H9 (cell line): ENCODE data around the gene VRK1. TPM values are rescaled to one million over a fixed set of nuclear protein-coding genes. Genes with fewer than 3 reads are reported as not detected.
A peak's percentile ranks its signal among the peaks of the same experiment; 100 is the strongest.

Experiments used
- DNase-seq: peaks from one replicate; pipeline ENCODE4 v3.0.0-alpha.2; 2017
- H2AFZ ChIP-seq: one replicate; pipeline ENCODE4 v1.6.1; 2013; ENCODE audit warnings: mild to moderate bottlenecking, low read length, control low read depth, moderate library complexity
- H2AK5ac ChIP-seq: 2 replicates; pipeline ENCODE4 v1.6.1; 2013; ENCODE audit warnings: low read length, control low read depth, mixed read lengths; ENCODE audit not compliant: insufficient read length
- H2BK120ac ChIP-seq: one replicate; pipeline ENCODE4 v1.6.1; 2013; ENCODE audit warnings: low read depth, mild to moderate bottlenecking, low read length, control low read depth, inconsistent platforms; ENCODE audit not compliant: poor library complexity, severe bottlenecking
- H2BK12ac ChIP-seq: 2 replicates; pipeline ENCODE4 v1.6.1; 2013; ENCODE audit warnings: low read length, control low read depth, mixed read lengths, low read depth; ENCODE audit not compliant: insufficient read length
- H2BK15ac ChIP-seq: 2 replicates; pipeline ENCODE4 v1.6.1; 2013; ENCODE audit warnings: low read depth, low read length, control low read depth
- H2BK20ac ChIP-seq: one replicate; pipeline ENCODE4 v1.6.1; 2013; ENCODE audit warnings: low read depth, mild to moderate bottlenecking, low read length, control low read depth, inconsistent platforms; ENCODE audit not compliant: poor library complexity, severe bottlenecking
- H2BK5ac ChIP-seq: 2 replicates; pipeline ENCODE4 v1.6.1; 2013; ENCODE audit warnings: low read length, control low read depth, mixed read lengths; ENCODE audit not compliant: insufficient read length
- H3K14ac ChIP-seq: 2 replicates; pipeline ENCODE4 v1.6.1; 2013; ENCODE audit warnings: low read length, control low read depth; ENCODE audit not compliant: insufficient read depth
- H3K18ac ChIP-seq: 2 replicates; pipeline ENCODE4 v1.6.1; 2013; ENCODE audit warnings: low read depth, mild to moderate bottlenecking, mixed read lengths, low read length, control low read depth; ENCODE audit not compliant: insufficient read length
- H3K23ac ChIP-seq: 2 replicates; pipeline ENCODE4 v1.6.1; 2013; ENCODE audit warnings: low read length, control low read depth, mixed read lengths, low read depth; ENCODE audit not compliant: insufficient read length
- H3K23me2 ChIP-seq: 2 replicates; pipeline ENCODE4 v1.6.1; 2013; ENCODE audit warnings: low read depth, mild to moderate bottlenecking, mixed read lengths, low read length, control low read depth; ENCODE audit not compliant: insufficient read length, poor library complexity, severe bottlenecking
- H3K27ac ChIP-seq: 2 replicates; pipeline ENCODE4 v1.5.1; 2013; ENCODE audit warnings: low read length, control low read depth, mixed read lengths, low read depth; ENCODE audit not compliant: insufficient read length
- H3K27me3 ChIP-seq: 2 replicates; pipeline ENCODE4 v1.6.1; 2013; ENCODE audit warnings: low read length, control low read depth, inconsistent platforms; ENCODE audit not compliant: insufficient read depth
- H3K4ac ChIP-seq: 2 replicates; pipeline ENCODE4 v1.6.1; 2013; ENCODE audit warnings: low read depth, mild to moderate bottlenecking, control low read depth, inconsistent platforms, low read length, moderate library complexity
- H3K4me1 ChIP-seq: 2 replicates; pipeline ENCODE4 v1.6.1; 2013; ENCODE audit warnings: low read length, control low read depth, inconsistent platforms; ENCODE audit not compliant: insufficient read depth
- H3K4me2 ChIP-seq: 2 replicates; pipeline ENCODE4 v1.6.1; 2013; ENCODE audit warnings: low read length, control low read depth, mixed read lengths; ENCODE audit not compliant: insufficient read length, insufficient read depth
- H3K56ac ChIP-seq: 2 replicates; pipeline ENCODE4 v1.6.1; 2013; ENCODE audit warnings: low read depth, mild to moderate bottlenecking, mixed read lengths, low read length, control low read depth; ENCODE audit not compliant: insufficient read length
- H3K79me1 ChIP-seq: 2 replicates; pipeline ENCODE4 v1.6.1; 2013; ENCODE audit warnings: low read depth, mild to moderate bottlenecking, moderate library complexity, low read length, control low read depth, inconsistent platforms; ENCODE audit not compliant: insufficient read depth, poor library complexity, severe bottlenecking
- H3K79me2 ChIP-seq: 2 replicates; pipeline ENCODE4 v1.6.1; 2013; ENCODE audit warnings: low read length, control low read depth, inconsistent platforms; ENCODE audit not compliant: insufficient read depth
- H3K9ac ChIP-seq: 2 replicates; pipeline ENCODE4 v1.6.1; 2013; ENCODE audit warnings: low read length, control low read depth, mixed read lengths; ENCODE audit not compliant: insufficient read length; ENCODE audit errors: extremely low read depth
- H3K9me3 ChIP-seq: one replicate; pipeline ENCODE4 v1.6.1; 2013; ENCODE audit warnings: low read depth, low read length, inconsistent platforms; ENCODE audit not compliant: control insufficient read depth
- H3T11ph ChIP-seq: one replicate; pipeline ENCODE4 v1.6.1; 2013; ENCODE audit warnings: mild to moderate bottlenecking, low read length, control low read depth, inconsistent platforms
- H4K20me1 ChIP-seq: one replicate; pipeline ENCODE4 v1.6.1; 2013; ENCODE audit not compliant: control insufficient read depth, insufficient read length, insufficient read depth
- H4K5ac ChIP-seq: 2 replicates; pipeline ENCODE4 v1.6.1; 2013; ENCODE audit warnings: low read depth, mild to moderate bottlenecking, mixed read lengths, low read length, control low read depth; ENCODE audit not compliant: insufficient read length
- H4K8ac ChIP-seq: replicated peaks from 2 replicates; pipeline ENCODE4 v1.6.1; 2013; ENCODE audit warnings: low read length, control low read depth, mixed read lengths, low read depth; ENCODE audit not compliant: insufficient read length
- H4K91ac ChIP-seq: 2 replicates; pipeline ENCODE4 v1.6.1; 2013; ENCODE audit warnings: low read depth, mild to moderate bottlenecking, moderate library complexity, mixed read lengths, low read length, control low read depth; ENCODE audit not compliant: insufficient read length
- H3K27ac Mint-ChIP-seq, 3 experiments: 2 replicates in 2 of 3; 3 replicates in 1 of 3; pipeline ENCODE4 v1.8.0; 2020 to 2021; ENCODE audit warnings: mixed read lengths in 3 of 3, mild to moderate bottlenecking in 1 of 3, moderate library complexity in 1 of 3
- H3K27me3 Mint-ChIP-seq: 2 replicates; pipeline ENCODE4 v1.8.0; 2021; ENCODE audit warnings: low read depth, mild to moderate bottlenecking, moderate library complexity, mixed read lengths
- H3K36me3 Mint-ChIP-seq, 3 experiments: 2 replicates in 2 of 3; 3 replicates in 1 of 3; pipeline ENCODE4 v1.8.0; 2020 to 2021; ENCODE audit warnings: low read depth in 3 of 3, mixed read lengths in 3 of 3; ENCODE audit not compliant: insufficient read depth in 1 of 3
- H3K4me1 Mint-ChIP-seq, 2 experiments: 2 replicates each; pipeline ENCODE4 v1.8.0; 2020; ENCODE audit warnings: mixed read lengths in 2 of 2
- H3K4me3 Mint-ChIP-seq, 2 experiments: 2 replicates in 1 of 2; 3 replicates in 1 of 2; pipeline ENCODE4 v1.8.0; 2020 to 2021; ENCODE audit warnings: mild to moderate bottlenecking in 2 of 2, mixed read lengths in 2 of 2, moderate library complexity in 1 of 2
- H3K9me3 Mint-ChIP-seq, 2 experiments: 2 replicates in 1 of 2; 3 replicates in 1 of 2; pipeline ENCODE4 v1.8.0; 2020; ENCODE audit warnings: mild to moderate bottlenecking in 2 of 2, mixed read lengths in 2 of 2, moderate library complexity in 1 of 2
- CTCF ChIP-seq: fragments of 200-600 bp; sonication (generic); conservative IDR thresholded peaks from 3 replicates; pipeline ENCODE4 v1.8.0; 2021; ENCODE audit warnings: antibody characterized with exemption, mild to moderate bottlenecking
- WGBS: extraction: QIAGEN DNeasy Blood & Tissue Kit; methylation state at CpG from one replicate; pipeline ENCODE4 v1.1.7; 2013; ENCODE audit warnings: missing lambda C conversion rate, low lambda C conversion rate, mixed read lengths; ENCODE audit not compliant: insufficient read length; ENCODE audit errors: extremely low coverage; 5-methylcytosine and 5-hydroxymethylcytosine counted together
- total RNA-seq: library from RNA; stranded (reverse); gene quantifications from 2 replicates; pipeline ENCODE4 v1.2.1, GENCODE V29; 2021

The VRK1 gene
- total RNA-seq, 1 experiment from 2014 or later: 55.7 TPM

DNA sequence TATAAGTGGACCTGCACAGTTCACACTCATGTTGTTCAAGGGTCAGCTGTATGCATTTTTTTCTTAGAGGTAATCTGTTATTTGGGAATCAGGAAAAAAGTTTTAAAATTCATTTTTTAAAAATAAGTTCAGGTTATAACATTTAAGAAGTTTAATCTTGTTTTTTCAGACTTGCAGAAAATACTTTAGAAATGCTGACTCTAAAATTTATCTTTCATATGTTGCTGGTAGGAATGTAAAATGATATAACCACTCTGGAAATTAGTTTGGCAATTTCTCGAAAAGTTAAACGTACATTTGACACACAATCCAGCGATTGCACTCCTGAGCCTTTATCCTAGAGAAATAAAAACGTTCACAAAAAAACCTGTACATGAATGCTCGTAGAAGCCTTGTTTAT, 4.7 kb downstream of the VRK1 start:
- Histone ChIP-seq H3K27me3 (no peaks in the 10 kb centered on the region), H3K4ac (no peak overlapping the region), H2AFZ (no peak overlapping the region), H3K18ac (no peak overlapping the region), H4K91ac (no peak overlapping the region), H3K23me2 (peaks cover 6% of the 10 kb centered on the region), H2BK20ac (no peak overlapping the region), H2AK5ac (no peak overlapping the region), H3T11ph (no peak overlapping the region), H4K20me1 (no peaks in the 10 kb centered on the region), H3K23ac (no peak overlapping the region), H3K9me3 (no peaks in the 10 kb centered on the region), H2BK5ac (no peak overlapping the region), H4K5ac (no peak overlapping the region), H2BK120ac (no peak overlapping the region), H3K9ac (no peak overlapping the region), H3K79me2 (peaks cover 31% of the 10 kb centered on the region; the same call in 1 of the 2 replicates), H3K27ac (no peak overlapping the region), H2BK12ac (no peak overlapping the region), H2BK15ac (no peak overlapping the region), H3K14ac (no peak overlapping the region), H4K8ac (no peak overlapping the region), H3K79me1 (peaks cover 18% of the 10 kb centered on the region), H3K4me2 (no peak overlapping the region), H3K4me1 (no peaks in the 10 kb centered on the region; the same call in 1 of the 2 replicates), H3K56ac (no peak overlapping the region)
- no peak for TF ChIP-seq CTCF
- H3K4me1 Mint-ChIP-seq: peaks cover 37 to 46% of the 10 kb centered on the region in 2 experiments
- DNase-seq: no peak
- no peak overlapping the region for H3K4me3 Mint-ChIP-seq
- H3K27me3 Mint-ChIP-seq: no peaks in the 10 kb centered on the region
- peak overlapping the region in 1 of 3 experiments; percentile 78; a peak in 1 of 7 replicates for H3K27ac Mint-ChIP-seq
- peaks cover 0 to 2% (median 0%) of the 10 kb centered on the region in 3 experiments; a peak in 1 of 7 replicates for H3K36me3 Mint-ChIP-seq
- H3K9me3 Mint-ChIP-seq: no peaks in the 10 kb centered on the region
- WGBS: no CpG with 5 or more reads among the region's 5 CpGs
